ENCODE measurements around the gene PADI4.

PADI4 gene

GRCh38 chr1:17305576-17306095, 2.4 kb upstream of the PADI4 start:
- DNase-seq (ENCODE audit: insufficient read length) (no peak), FAIRE-seq (no peak)
- TF ChIP-seq TAF1 (IDR thresholded peaks at IDR 0.05; ENCODE audit: borderline replicate concordance, low read depth, low read length) (no peak), POLR2A (IDR thresholded peaks at IDR 0.05; ENCODE audit: low read depth, low read length) (no peak), POLR2AphosphoS5 (IDR thresholded peaks at IDR 0.05; ENCODE audit: low read depth, low read length) (no peak)

DNA sequence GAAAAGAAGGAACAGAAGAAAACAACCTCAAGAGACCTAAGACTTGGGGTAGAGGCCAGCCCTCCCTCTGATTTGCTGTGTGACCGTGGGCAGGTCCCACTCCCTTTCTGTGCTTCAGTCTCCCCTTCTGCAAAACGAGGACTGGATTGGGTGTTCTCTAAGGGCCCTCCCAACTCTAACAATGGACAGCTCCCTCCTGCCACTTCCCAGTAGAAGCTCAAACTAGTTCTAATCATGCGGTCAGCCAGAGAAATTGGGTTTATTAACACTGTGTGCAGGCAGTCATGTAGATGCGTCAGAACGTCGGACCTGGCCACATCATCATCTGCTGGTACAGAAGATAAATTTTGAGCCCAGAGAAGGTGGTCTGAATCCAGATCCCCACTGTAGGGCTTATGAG, 1.6 kb upstream of the PADI4 start:
- no peak for DNase-seq (ENCODE audit: insufficient read length)
- no peak for FAIRE-seq
- TF ChIP-seq TAF1 (IDR thresholded peaks at IDR 0.05; ENCODE audit: borderline replicate concordance, low read depth, low read length) (no peak), POLR2A (IDR thresholded peaks at IDR 0.05; ENCODE audit: low read depth, low read length) (no peak), POLR2AphosphoS5 (IDR thresholded peaks at IDR 0.05; ENCODE audit: low read depth, low read length) (no peak)

GRCh38 chr1:17306921-17307320, 1.1 kb upstream of the PADI4 start:
- TF ChIP-seq POLR2AphosphoS5 (IDR thresholded peaks at IDR 0.05; ENCODE audit: low read depth, low read length) (no peak), POLR2A (IDR thresholded peaks at IDR 0.05; ENCODE audit: low read depth, low read length) (no peak), TAF1 (IDR thresholded peaks at IDR 0.05; ENCODE audit: borderline replicate concordance, low read depth, low read length) (no peak)

DNA sequence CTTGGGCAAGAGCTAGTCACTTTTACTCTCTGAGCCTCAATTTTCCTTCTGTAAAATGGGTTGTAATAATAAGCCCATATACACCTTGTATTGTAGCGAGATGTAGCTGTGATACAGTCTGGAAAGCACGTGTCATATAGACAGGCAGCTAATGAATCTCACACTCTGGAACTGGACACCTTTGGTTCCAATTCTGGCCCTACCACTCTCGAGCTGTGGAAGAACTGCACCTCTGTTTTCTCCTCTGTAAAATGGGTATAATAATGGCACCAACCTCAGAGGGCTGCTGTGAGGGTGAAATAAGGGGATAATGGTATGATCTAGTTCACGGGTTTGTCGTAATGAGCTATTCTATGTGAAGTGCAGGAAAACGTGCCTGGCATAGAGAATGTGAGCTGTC, 668 bp upstream of the PADI4 start:
- DNase-seq (ENCODE audit: insufficient read length): no peak
- TF ChIP-seq POLR2AphosphoS5 (IDR thresholded peaks at IDR 0.05; ENCODE audit: low read depth, low read length) (no peak), TAF1 (IDR thresholded peaks at IDR 0.05; ENCODE audit: borderline replicate concordance, low read depth, low read length) (no peak), POLR2A (IDR thresholded peaks at IDR 0.05; ENCODE audit: low read depth, low read length) (no peak)
- FAIRE-seq: no peak

More at GRCh38 chr1:17306921-17307320, 1.1 kb upstream of the PADI4 start:
- FAIRE-seq: no peak
- DNase-seq (ENCODE audit: insufficient read length): no peak

- no peak for DNase-seq (ENCODE audit: insufficient read length)
- TF ChIP-seq POLR2A (IDR thresholded peaks at IDR 0.05; ENCODE audit: low read depth, low read length) (no peak), TAF1 (IDR thresholded peaks at IDR 0.05; ENCODE audit: borderline replicate concordance, low read depth, low read length) (no peak), POLR2AphosphoS5 (IDR thresholded peaks at IDR 0.05; ENCODE audit: low read depth, low read length) (no peak)
- FAIRE-seq: no peak
Measured at GRCh38 chr1:17308593-17308992, 596 bp downstream of the PADI4 start.

DNA sequence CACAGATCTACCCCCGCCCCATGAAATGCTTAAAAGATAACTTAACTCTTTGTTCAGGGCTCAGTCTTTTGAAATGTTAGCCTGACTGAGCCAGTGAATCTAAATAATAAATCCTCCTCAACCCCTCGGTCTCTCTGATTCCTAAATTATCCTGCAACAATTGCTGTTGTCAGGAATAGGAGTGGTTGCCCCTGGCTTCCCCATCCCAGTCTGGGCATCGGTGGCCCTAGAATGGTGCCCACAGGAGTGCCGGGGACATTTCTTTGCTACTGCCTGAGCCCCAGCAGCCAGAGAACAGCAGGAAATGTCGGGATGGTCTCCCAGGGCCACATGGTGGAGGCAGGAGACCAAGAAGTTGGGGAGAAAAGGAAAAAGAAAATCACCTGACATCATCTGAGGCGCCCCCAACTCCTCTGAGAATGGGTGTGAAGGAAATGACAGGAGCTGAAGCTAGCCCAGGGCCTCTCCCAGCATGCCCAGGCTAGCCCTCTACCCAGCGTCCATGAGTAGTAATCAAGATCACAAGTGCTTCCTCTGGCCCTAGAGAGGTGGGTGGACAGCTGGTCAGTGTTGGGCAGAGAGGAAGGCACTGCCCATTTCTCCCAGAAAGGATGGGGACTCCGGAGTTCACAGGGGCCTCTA, 1.6 kb downstream of the PADI4 start:
- no peak for FAIRE-seq
- no peak for DNase-seq (ENCODE audit: insufficient read length)

GRCh38 chr1:17310068-17310640, 2.2 kb downstream of the PADI4 start:
- FAIRE-seq (no peak), DNase-seq (ENCODE audit: insufficient read length) (no peak)
- no peak for TF ChIP-seq POLR2A (IDR thresholded peaks at IDR 0.05; ENCODE audit: low read depth, low read length)

More for the DNA sequence above, 1.6 kb downstream of the PADI4 start:
- no peak for TF ChIP-seq POLR2A (IDR thresholded peaks at IDR 0.05; ENCODE audit: low read depth, low read length)
- TF ChIP-seq POLR2AphosphoS5 (IDR thresholded peaks at IDR 0.05; ENCODE audit: low read depth, low read length): no peak
- TF ChIP-seq TAF1 (IDR thresholded peaks at IDR 0.05; ENCODE audit: borderline replicate concordance, low read depth, low read length): no peak

DNA sequence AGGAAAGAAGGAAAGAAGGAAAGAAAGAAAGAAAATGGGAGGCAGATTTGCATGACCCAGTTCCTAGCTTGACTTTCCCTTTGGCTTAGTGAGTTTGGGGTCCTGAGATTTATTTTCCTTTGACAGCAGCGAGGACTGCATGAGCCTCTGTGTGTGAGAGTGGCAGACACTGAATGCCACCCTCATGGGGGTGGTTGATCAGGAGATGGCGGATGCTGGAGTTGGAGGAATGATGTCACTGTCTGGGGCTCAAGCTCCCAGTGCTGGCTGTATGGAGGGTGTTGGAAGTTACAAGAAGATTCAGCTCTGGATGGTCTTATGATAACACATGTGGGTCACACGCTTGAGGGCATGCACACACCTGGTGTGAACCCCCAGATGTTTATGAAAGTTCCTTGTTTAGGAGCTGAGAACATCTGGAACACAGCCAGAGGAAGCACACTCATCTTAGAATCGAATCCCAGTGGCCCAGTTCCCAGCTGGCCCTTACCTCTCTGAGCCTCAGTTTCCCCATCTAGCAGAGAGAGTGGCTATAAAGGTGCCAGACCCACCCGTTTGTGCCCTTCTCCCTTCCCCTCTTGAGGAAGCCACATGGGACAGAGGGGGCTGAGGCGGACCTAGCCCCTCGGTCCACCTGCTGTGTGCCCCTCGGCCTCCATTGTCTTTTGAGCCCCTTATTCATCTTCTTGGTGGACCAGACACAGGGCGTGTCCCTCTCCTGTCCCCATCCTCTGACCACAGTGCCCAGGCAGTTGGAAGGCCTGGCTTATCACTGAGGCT, 5.7 kb downstream of the PADI4 start:
- no peak for TF ChIP-seq POLR2AphosphoS5 (IDR thresholded peaks at IDR 0.05; ENCODE audit: low read depth, low read length)
- no peak for TF ChIP-seq POLR2A (IDR thresholded peaks at IDR 0.05; ENCODE audit: low read depth, low read length)
- no peak for TF ChIP-seq TAF1 (IDR thresholded peaks at IDR 0.05; ENCODE audit: borderline replicate concordance, low read depth, low read length)
- FAIRE-seq: no peak
- no peak for DNase-seq (ENCODE audit: insufficient read length)

GRCh38 chr1:17314491-17314971, 6.5 kb downstream of the PADI4 start:
- no peak for FAIRE-seq
- TF ChIP-seq POLR2AphosphoS5 (IDR thresholded peaks at IDR 0.05; ENCODE audit: low read depth, low read length) (no peak), POLR2A (IDR thresholded peaks at IDR 0.05; ENCODE audit: low read depth, low read length) (no peak), TAF1 (IDR thresholded peaks at IDR 0.05; ENCODE audit: borderline replicate concordance, low read depth, low read length) (no peak)
- DNase-seq (ENCODE audit: insufficient read length): no peak

GRCh38 chr1:17315542-17316130, 7.6 kb downstream of the PADI4 start:
- TF ChIP-seq POLR2AphosphoS5 (IDR thresholded peaks at IDR 0.05; ENCODE audit: low read depth, low read length) (no peak), POLR2A (IDR thresholded peaks at IDR 0.05; ENCODE audit: low read depth, low read length) (no peak), TAF1 (IDR thresholded peaks at IDR 0.05; ENCODE audit: borderline replicate concordance, low read depth, low read length) (no peak)
- no peak for DNase-seq (ENCODE audit: insufficient read length)
- no peak for FAIRE-seq

- DNase-seq (ENCODE audit: insufficient read length) (no peak), FAIRE-seq (no peak)
- no peak for TF ChIP-seq POLR2AphosphoS5 (IDR thresholded peaks at IDR 0.05; ENCODE audit: low read depth, low read length)
- no peak for TF ChIP-seq POLR2A (IDR thresholded peaks at IDR 0.05; ENCODE audit: low read depth, low read length)
- no peak for TF ChIP-seq TAF1 (IDR thresholded peaks at IDR 0.05; ENCODE audit: borderline replicate concordance, low read depth, low read length)
Measured at GRCh38 chr1:17316704-17317103, 8.7 kb downstream of the PADI4 start.
